Activated CD8-positive, alpha-beta memory T cell treated with anti-CD3 and anti-CD28 coated beads for 24 hours (primary cell): ENCODE measurements around the gene SLC66A2.
A peak's percentile ranks its signal among the peaks of the same experiment; 100 is the strongest.

Source experiments
- DNase-seq: peaks from one replicate; pipeline ENCODE4 v3.0.0-alpha.2; 2020

The SLC66A2 gene

DNA sequence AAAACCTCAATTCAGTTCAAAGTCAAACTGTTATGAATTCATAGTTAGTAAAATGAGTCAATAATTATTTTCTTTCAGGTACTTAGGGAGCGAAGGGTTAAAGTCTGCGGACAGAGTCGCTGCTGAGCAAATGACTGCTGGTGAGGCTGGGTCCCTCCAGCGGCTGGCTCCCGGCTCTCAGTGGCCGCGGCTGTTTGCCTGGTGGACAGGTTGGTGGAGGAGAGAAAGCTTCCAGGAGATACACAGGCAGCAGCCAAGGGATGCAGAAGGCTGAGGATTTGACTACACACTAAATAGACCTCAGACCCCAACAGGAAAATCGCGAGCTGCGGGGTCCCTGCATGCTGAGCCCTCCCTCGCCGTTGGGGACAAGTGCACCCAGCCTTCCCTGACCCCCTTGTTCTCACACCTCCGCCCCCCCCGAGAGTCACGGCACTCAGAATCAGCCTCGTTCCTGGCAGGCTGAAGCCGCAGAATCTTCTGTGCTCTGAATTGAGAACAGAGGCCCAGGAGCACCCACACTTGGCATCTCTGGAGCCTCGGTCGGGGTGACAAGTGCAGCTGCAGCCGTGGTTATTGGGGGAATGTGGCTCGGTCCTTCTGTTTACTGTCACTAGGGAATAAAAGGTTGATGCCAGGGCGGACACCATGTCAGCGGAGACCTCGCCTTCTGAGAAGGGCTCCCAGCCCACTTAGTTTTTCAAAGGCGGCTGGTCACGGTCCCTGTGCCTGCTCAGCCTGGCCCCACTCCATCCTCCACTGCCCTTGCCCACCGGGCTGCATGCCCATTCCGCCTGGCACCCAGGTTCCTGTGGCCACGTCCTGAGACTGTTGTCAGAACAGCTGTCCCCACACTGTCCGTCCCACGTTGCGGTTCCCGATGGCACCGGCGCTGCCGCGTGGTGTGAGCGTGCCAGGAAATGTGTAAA, 74.0 kb downstream of the SLC66A2 start:
- DNase-seq: peak; percentile 28

DNA sequence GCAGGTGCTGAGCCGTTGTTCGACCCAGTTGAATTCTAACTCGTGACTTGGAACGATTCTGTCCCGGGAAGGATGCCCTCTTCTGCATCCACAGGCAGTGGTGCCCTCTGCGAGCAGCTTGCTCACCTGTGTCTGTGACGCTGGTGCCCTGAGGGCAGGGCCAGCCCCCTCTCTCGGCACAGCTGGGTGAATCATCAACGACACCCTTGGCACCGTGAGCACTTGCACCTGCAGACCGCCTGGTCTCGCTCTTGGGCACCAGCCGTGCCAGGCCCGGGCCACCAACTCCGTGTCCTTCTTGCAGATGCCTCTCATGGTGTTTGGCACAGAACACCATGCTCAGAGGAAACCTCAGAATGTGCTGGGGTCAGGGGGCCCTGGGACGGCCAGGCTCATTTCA, 75.0 kb downstream of the SLC66A2 start:
- DNase-seq: no peak

DNA sequence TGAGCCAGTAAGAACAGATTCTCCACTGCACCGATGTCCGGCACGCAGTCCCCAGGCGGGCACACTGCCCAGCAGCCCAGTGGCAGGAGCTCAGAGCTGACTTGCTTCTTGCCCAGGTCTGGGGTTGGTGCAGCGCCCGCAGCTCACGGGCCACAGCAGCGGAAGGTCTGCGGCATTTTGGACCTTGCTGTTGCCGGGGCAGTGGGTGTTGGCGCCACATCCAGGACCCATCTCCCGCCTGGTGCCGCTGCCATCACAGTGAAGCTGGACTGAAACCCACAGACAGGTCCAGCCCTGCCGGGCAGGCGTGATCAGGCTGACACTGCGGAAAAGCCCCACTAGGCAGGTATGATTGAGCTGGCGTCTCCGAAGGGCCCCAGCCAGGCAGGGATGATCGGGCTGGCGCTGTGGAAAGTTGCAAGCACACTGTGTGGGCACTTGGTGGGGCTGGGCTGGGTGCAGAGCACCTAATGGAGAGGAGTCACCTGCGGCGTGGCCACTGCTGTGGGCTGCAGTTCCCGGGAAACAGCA, 75.5 kb downstream of the SLC66A2 start:
- DNase-seq: peak; percentile 42

DNA sequence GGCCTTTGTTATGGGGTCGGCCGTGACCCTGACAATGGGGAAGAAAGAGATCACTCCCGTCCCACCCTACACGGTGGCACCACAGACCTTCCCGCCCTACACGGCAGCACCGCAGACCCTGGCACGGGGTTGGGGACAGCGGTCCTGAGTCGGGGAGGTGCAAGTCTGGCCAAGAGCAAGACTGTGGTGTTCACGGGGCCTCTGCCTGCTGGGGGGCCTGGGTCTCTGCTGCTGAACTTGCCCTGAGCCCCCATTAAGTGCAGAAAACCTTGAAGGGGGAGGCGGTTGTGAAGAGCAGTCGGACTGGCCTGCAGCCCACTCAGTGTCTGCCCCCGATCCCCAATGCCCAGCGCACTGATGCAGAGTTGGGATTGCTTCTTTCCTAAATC, 75.9 kb downstream of the SLC66A2 start:
- DNase-seq: peak; percentile 49

DNA sequence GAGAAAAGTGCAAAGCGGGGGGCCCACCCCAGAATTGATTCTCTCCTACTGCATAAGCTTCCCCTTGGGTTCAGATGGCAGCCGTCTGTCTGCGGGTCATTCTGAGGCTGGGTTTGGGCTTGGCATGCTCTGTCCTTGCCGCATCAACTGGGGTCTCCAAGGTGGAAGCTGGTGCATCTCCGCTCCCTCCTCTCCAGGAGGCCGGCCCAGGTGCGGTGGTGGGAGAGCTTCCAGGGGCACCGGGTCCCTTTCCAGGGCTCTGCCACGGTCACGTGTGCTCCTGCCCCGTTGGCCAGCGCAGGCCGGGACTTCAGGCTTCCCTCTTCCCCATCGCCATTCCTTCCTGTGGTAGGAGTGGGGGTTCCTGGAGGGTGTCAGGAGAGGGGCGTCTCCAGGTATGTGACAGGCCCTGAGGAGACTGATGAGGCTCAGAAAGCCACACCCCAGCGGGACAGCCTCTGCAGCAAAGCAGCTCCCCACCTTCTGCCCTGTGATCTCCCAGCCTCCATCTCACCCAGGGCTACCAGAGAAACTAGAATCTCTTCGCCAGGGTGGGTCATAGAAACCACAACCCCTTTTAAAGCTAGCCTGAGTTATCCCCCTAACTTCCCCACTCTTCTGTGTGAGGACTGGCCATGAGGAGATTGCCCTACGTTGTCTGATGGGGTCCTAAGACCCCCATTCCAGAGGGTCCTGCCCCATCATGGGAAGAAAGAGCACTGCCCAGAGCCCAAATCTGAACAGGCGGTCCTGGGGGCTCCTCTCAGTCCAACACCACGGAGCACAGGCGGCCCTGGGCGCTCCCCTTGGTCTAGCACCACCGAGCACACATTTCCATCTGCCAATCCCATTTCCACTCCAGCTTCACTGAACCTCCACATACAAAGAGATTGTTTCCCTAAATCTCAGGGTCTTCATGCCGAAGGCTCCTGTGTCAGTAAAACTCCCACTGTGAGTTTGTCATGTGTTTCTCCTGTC, 76.6 kb downstream of the SLC66A2 start:
- peak; percentile 17 for DNase-seq

DNA sequence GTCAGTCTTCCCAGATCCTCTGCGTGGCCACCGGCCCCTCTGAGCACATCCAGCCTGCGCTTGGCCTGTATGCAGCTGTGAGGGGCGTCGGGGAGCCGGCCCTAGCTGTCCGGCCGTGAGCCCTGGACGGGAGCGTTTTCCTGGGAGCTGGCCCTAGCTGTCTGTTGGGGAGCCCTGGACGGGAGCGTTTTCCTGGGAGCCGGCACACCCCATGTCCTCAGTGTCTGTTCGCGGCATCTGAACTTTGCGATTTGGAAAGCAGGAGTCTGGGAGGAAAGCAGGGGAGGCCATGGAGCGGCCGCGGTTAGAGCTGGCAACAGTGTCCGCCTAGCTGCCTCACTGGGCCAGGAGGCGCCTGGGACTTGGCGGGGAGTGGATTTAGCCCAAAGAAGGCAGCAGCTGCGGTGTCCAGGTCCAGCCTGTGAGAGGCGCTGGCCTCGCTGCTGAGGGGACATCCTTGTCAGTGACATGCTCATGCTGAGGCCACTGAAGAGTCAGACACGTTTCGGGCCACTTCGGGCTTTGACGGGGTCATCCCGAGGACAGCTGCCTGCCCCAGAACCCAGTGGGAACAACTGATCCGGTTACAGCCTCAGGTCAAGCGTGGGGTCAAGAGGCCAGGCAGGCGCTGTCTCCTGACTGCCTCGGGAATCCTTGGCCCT, 77.9 kb downstream of the SLC66A2 start:
- DNase-seq: peak; percentile 42

DNA sequence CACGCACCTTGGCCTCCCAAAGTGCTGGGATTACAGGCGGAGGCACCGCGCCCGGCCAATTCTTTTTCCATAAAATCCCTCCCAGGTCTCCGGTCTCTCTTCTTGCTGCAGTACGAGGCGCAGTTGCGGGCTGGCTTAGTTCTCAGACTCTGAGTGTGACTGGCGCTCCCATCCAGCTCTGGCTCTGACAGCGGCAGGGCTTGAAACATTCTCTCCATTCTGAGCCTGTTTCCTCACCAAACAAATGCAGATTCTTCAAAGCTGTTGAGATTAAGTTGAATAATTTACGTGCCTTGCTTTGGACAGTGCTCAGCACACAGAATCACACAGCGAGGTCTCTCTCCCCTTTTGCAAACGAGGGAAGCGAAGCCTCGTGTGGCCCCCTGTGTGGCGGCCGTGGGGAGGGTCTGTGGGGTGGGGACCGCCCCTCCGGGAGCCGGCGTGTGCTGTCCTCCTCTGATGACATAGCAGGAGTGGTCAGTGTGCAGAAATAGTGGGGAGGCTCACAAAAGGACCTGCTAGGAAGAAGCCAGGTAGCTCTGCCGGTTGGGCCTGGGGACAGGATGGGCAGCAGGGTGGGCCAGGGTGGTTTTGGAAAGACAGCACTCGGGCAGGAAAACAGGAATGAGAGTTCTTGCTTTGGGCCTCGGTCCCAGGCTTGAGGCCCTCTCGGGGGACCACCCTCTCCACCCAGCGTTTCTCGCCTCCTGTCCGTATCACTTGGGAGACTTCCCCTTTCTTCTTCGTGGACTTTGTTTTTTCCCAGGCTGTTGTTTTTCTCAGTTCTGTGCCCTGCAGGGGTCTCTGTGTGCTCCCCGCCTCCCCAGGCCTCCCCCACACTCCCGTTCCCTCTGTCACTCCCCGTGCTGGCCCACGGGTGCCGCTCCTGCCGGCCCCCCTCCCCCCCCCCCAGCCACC, 78.7 kb downstream of the SLC66A2 start:
- DNase-seq: peak; percentile 21

DNA sequence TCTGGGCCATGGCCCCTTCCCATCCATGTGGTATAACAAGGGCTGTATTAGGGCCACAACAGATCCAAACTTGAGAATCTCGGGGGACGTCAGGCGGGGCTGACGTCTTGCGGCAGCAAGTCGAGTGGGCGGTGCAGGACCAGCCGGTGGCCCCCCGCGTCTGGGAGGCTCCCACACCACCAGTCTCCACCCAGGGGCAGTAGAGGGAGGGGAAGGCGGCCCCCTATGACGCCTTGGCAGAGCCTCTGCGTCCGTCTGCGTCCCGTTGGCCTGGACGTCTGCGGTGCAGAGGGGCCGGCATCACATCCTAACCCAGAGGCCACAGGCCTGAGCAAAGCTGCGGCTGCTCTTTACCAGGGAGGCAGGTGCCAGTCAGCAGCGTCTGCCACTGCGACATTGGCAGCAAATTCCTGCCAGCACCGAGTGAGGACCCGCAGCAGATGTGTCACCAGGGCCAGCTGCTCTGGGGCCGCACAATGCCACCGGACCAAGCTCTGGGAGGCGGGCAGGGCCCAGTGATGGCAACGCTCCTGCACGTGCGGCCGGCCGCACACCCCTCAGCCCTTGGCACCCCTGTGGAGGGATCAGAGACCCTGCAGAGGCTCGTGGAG, 79.9 kb downstream of the SLC66A2 start:
- DNase-seq: peak; percentile 40

DNA sequence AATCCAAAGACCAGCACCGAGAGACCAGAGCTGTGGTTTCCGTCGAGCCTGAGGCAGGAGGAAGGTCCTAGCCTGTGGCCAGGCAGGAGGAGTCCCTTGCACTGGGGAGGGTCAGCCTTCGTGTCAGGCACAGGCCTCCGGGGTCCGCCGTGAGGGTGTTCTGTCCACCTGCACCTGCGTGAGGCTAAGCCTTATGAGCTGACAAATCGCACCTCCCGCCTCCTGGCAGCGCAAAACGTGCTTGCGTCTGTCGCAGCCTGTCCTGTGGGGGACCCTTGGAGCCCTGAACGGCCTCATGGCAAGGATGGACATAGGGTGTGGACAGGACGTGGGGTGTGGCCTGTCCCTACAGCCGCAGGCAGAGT, 80.4 kb downstream of the SLC66A2 start:
- peak; percentile 35 for DNase-seq

DNA sequence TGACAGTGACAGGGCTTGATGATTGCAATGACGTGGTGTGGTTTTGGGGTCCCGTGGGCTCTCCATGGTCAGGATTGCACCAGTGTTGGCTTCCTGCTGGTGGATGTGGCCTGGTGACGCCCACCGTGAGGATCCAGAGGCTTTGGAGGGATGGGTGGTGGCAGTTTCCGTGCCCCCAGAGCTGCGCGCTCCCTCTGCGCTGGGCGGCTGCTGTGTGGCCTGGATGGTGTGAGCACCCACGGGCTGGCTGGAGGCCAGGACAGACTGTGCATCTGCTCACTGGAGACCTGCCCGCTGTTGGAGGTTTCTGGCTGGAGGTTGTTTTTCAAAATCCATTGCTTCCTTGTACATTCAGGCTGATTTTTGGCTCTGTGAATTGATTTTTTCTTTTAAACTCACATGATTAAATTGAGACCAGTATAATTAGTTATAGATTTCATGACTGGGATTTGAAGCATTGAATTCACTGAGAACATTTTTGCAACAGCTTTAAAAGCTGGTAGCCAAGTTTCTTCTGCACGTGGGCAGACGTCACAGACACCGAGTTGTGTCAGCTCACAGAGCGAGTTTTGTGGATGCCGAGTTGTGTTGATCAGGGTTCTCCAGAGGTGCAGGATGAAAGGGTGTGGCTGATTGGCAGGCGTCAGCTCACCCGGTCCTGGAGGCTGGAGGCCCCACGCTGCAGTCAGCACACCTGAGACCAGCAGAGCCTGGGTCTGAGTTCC, 81.0 kb downstream of the SLC66A2 start:
- DNase-seq: peak; percentile 32

DNA sequence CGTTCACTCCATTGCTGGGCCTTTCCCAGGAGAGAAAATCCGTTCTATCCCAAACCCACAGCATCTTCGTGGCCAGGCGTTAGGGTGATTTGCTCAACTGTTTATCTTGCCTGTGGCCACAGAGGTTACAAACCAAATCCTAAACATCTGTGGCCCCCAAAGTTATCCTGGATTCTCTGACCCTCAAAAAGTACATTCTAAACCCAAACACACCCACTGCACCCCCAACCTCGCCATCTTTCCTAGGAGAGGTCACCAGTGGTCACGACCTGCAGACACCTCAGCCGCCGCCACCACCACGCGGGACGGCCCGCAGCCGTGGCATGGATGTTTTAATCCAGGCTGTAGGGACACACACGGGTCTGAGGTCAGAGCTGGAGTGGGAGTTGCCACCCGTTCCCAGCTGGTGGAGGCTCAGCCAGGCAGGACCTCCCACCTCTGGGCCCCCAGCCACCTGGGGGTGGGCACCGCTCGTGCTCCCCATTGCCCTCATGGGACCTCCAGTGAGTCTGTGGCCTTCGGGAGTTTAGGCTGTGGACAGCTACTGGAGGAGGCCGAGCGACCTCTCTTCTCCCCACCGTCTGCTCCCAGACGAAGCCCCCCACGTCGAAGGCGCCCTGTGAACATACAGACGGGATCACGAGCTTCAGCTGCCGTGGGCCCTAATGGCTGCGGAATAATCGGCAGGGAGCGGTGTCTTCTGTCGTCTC, 81.7 kb downstream of the SLC66A2 start:
- peak; percentile 46 for DNase-seq

DNA sequence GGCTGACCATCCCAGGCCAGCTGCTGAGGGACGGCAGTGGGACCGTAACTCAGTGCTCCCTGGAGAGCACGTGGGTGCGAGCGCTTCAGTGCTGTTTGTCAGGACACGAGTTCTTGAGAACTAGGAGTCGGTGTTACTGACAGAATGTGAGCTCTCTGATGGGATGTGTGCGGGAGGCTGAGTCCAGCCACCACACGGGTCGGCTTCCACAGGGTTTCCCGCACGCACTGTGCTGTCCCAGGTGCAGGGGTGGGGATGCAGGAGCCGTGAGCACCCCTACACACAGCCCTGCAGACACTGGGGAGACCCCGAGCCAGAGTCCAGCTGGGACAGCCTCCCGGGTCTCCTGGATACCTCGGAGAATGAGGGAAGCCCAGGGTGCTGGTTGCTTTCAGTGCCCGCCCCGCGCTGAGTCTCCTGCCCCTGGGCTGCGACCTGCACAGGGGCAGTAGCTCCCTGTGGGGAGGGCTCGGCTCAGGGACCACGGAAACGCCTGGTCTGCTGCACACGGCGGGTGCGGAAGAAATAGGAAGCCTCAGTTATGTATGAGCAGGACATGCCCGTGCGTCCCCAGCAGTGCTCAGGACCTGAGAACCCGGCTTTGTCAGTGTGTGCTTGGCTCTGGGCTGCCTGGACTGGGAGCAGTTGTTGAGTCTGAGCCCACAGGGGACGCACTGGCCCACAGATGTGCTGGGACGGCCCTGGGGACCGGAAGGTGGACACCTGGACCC, 82.5 kb downstream of the SLC66A2 start:
- DNase-seq: peak; percentile 47

DNA sequence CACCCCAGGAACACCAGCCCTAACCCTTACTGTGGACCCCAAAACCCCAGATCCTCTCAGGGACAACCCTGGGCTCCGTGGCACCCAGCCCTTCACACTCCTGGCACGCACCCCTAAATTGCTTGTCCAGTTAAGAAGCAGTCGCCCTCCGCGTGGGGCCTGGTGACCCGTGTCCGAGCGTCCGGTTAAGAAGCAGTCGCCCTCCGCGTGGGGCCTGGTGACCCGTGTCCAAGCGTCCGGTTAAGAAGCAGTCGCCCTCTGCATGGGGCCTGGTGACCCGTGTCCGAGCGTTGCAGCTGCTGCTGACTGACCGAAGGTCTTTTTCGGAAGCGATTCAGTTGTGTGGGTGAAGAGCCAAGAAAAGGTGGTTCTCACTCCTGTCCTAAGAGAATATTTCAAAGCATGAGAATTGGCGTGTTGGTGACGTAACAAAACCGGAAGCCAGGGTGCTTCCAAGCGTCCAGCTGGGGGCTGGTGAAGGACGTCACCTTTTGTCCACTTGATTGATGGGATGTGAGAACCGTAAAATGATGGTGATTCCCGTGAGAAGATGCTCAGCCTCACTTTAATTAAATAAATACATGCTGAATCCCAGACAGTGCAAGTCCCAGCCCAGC, 83.2 kb downstream of the SLC66A2 start:
- DNase-seq: peak; percentile 35

DNA sequence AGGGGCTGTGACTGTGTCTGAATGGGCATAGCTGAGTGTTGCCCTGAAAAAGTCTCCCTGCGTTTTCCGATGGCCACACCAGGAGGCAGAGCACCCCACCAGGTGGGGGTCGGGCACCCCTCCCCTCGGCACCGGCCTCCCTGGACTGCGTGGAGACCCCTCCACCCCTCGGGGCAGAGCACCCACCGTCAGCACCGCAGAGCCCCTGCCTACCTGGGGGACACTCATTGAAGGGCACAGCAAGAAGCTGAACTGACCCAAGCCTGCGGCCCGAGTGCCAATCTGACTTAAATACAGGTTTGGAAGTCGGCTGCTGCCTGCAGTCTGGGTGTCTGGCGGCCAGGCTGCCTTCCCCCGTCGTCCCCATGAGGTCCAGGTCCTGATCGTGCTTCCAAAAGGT, 83.8 kb downstream of the SLC66A2 start:
- DNase-seq: no peak

DNA sequence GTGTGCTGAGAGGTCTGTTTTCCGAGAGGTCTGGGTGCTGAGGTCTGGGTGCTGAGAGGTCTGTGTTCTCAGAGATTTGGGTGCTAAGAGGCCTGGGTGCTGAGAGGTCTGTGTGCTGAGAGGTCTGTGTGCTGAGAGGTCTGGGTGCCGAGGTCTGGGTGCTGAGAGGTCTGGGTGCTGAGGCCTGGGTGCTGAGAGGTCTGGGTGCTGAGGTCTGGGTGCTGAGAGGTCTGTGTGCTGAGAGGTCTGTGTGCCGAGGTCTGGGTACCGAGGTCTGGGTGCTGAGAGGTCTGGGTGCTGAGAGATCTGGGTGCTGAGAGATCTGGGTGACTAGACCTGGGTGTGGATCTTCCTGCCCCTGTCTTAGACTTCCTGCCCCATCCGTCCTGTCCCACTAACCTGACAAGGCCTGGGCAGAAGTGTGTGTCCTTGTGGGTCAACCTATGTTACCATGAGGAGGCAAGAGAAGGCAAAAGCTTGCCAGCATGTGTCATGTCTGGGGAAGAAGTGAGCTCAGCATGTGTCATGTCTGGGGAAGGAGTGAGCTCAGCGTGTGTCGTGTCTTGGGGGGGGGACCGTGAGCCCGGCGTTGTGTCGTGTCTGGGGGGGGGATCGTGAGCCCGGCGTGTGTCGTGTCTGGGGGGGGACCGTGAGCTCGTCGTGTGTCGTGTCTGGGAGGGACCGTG, 84.4 kb downstream of the SLC66A2 start:
- DNase-seq: peak; percentile 35

DNA sequence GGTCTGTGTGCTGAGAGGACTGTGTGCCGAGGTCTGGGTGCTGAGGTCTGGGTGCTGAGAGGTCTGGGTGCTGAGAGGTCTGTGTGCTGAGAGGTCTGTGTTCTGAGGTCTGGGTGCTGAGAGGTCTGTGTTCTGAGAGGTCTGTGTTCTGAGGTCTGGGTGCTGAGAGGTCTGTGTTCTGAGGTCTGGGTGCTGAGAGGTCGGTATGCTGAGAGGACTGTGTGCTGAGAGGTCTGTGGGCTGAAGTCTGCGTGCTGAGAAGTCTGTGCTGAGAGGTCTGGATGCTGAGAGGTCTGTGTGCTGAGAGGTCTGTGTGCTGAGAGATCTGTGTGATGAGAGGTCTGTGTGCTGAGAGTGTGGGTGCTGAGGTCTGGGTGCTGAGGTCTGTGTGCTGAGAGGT, 85.5 kb downstream of the SLC66A2 start:
- peak; percentile 32 for DNase-seq

DNA sequence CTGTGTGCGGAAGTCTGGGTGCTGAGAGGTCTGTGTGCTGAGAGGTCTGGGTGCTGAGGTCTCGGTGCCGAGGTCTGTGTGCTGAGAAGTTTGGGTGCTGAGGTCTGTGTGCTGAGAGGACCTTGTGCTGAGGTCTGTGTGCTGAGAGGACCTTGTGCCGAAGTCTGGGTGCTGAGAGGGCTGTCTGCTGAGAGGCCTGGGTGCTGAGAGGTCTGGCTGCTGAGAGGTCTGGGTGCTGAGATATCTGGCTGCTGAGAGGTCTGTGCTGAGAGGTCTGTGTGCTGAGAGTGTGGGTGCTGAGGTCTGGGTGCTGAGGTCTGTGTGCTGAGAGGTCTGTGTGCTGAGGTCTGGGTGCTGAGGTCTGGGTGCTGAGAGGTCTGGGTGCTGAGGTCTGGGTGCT, 86.5 kb downstream of the SLC66A2 start:
- DNase-seq: peak; percentile 21
